ENCODE results near the gene PDE11A. TPM values are rescaled to one million over a fixed set of nuclear protein-coding genes. Genes with fewer than 3 reads are reported as not detected.

Gene PDE11A
- 0.41 TPM for polyA plus RNA-seq (2013, experiment 1 of 2)
- polyA plus RNA-seq (2013, experiment 2 of 2): 0.20 TPM

DNA sequence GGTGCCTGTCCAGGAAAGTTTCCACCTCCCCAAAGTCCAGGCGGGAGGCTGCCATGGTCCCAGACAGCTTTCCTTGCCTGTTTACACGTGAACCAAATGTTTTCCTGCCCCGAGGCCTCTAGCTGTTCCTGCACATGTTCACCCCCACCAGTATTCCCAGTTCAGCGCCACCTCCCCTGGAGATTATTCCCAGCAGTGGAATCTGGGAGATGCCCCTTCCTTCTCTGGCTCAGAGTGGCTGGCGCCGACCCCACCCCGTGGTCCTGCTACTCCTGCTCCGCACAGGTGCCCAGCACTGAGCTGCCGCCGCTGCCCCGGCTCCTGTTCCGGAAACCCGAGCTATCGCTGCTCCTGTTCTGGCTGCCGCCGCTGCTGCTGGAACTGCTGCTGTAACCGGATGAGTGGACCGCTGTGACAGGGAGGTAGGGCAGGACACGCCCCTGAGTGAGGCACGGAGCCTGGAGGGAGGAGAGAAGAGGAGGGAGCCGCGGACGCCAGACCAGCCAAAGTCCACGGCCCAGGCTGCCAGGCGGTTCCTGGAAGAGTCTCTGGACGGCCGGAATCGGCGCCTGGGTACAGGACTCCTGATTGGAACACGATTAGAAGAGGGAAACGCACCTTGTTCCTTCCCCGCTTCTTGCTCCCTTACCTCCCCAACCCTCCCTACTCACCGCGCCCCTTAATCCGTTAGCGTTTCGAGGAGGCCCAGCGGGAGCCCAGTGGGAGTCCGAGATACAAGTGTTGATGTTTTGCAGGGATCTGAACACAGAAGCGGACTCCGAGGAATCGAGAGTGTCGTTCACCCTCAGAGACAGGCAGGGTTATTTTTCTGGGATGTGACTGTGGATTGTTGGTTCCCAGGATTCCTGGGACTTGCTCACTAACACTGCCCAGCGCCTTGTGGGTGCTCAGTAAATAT lies at the start of gene PDE11A:
TSS of gene PDE11A (minus strand) at position 395 of the 919 bp plus-strand sequence. CDS start at position 55, 340 bp downstream.
- peak within 1 kb of the TSS; percentile 71 for H3K27ac ChIP-seq (ENCODE audit: low read depth, low read length, severe bottlenecking)
- no peaks in the 10 kb centered on the region for H3K9me3 ChIP-seq (ENCODE audit: control insufficient read depth, low read length)
- 8 to 12% methylated on average over 24 to 33 of the region's 44 CpGs for WGBS, 2 experiments (ENCODE audit: insufficient coverage in 2 of 2)
- peaks cover 19% of the 10 kb centered on the region for H3K4me1 ChIP-seq (ENCODE audit: control insufficient read depth, insufficient read depth, low read length, poor library complexity, severe bottlenecking)
- H3K36me3 ChIP-seq (ENCODE audit: control insufficient read depth, insufficient read depth, low read length): no peaks in the 10 kb centered on the region
- H3K4me3 ChIP-seq (ENCODE audit: extremely low read depth, insufficient read depth, low read length, poor library complexity, severe bottlenecking): peak within 1 kb of the TSS; percentile 40

GRCh38 chr2:178119179-178119922 lies 46.8 kb upstream of the PDE11A start:
- Histone ChIP-seq H3K4me1 (ENCODE audit: control insufficient read depth, insufficient read depth, low read length, poor library complexity, severe bottlenecking) (no peaks in the 10 kb centered on the region), H3K27ac (ENCODE audit: low read depth, low read length, severe bottlenecking) (no peak overlapping the region), H3K4me3 (ENCODE audit: extremely low read depth, insufficient read depth, low read length, poor library complexity, severe bottlenecking) (no peak overlapping the region), H3K9me3 (ENCODE audit: control insufficient read depth, low read length) (no peaks in the 10 kb centered on the region), H3K36me3 (ENCODE audit: control insufficient read depth, insufficient read depth, low read length) (peaks cover 24% of the 10 kb centered on the region)
- 78 to 89% methylated on average over 2 of the region's 3 CpGs for WGBS, 2 experiments (ENCODE audit: insufficient coverage in 2 of 2)

DNA sequence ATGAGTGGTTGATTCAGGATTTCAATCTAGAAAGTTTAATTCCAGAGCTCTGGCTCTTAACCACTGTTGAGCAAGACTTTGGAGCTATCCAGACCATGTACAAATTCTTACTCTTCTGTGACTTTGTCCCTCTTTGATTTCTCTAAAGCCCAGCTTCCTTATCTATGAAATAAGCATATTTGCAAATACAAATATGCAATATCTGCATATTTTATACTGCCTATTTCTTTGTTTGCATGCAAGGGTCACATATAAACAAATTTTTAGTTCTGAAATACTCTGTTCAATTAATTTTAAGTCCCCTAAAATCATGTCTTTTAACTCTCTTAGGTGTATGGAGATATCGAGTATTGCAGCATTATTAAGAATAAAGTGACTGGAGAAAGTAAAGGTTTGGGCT lies 45.1 kb upstream of the PDE11A start:
- Histone ChIP-seq H3K27ac (ENCODE audit: low read depth, low read length, severe bottlenecking) (no peak overlapping the region), H3K36me3 (ENCODE audit: control insufficient read depth, insufficient read depth, low read length) (peaks cover 15% of the 10 kb centered on the region), H3K4me1 (ENCODE audit: control insufficient read depth, insufficient read depth, low read length, poor library complexity, severe bottlenecking) (no peaks in the 10 kb centered on the region), H3K9me3 (ENCODE audit: control insufficient read depth, low read length) (no peaks in the 10 kb centered on the region), H3K4me3 (ENCODE audit: extremely low read depth, insufficient read depth, low read length, poor library complexity, severe bottlenecking) (no peak overlapping the region)
- WGBS, 2 experiments (ENCODE audit: insufficient coverage in 2 of 2): no CpG with 5 or more reads among the region's 1 CpG

DNA sequence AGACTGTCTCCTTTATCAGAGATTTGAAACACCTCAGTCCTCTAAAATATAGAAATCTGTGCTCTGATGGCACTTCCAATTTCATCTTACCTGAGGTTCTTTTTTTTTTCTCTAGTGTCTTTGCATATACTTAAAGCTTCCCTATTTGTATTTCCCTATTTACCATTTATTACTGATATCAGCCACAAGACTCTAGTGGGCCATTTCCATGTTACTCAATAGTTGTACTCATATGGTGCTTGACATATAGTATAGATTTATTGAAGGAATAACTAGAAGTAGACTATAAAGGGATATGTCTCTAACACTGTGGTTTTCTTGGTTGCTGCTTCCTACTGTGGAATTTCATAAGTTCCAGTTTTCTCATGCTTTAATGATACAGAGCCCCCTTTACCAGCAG lies 42.7 kb upstream of the PDE11A start:
- Histone ChIP-seq H3K9me3 (ENCODE audit: control insufficient read depth, low read length) (no peaks in the 10 kb centered on the region), H3K4me3 (ENCODE audit: extremely low read depth, insufficient read depth, low read length, poor library complexity, severe bottlenecking) (no peak overlapping the region), H3K27ac (ENCODE audit: low read depth, low read length, severe bottlenecking) (no peak overlapping the region)

DNA sequence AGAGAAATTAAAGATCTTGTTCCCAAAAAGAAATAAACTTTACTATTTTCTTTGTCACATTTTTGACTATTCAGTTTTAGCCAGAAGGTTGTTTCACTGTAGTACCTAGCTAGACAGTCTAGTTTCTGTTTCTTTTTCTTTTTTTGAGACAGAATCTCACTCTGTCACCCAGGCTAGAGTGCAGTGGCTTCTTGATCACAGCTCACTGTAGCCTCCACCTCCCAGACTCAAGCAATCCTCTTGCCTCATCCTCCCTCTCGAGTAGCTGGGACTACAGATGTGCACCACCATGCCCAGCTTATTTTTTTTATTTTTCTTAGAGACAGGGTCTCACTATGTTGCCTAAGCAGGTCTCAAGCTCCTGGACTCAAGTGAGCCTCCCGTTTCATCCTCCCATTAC lies 41.9 kb upstream of the PDE11A start:
- Histone ChIP-seq H3K9me3 (ENCODE audit: control insufficient read depth, low read length) (no peaks in the 10 kb centered on the region), H3K4me3 (ENCODE audit: extremely low read depth, insufficient read depth, low read length, poor library complexity, severe bottlenecking) (no peak overlapping the region), H3K27ac (ENCODE audit: low read depth, low read length, severe bottlenecking) (no peak overlapping the region), H3K36me3 (ENCODE audit: control insufficient read depth, insufficient read depth, low read length) (peaks cover 10% of the 10 kb centered on the region), H3K4me1 (ENCODE audit: control insufficient read depth, insufficient read depth, low read length, poor library complexity, severe bottlenecking) (no peaks in the 10 kb centered on the region)
- WGBS, 2 experiments (ENCODE audit: insufficient coverage in 2 of 2): 82 to 83% methylated on average over 2 of the region's 2 CpGs

More for the DNA sequence above, 42.7 kb upstream of the PDE11A start:
- no peaks in the 10 kb centered on the region for H3K4me1 ChIP-seq (ENCODE audit: control insufficient read depth, insufficient read depth, low read length, poor library complexity, severe bottlenecking)
- peaks cover 10% of the 10 kb centered on the region for H3K36me3 ChIP-seq (ENCODE audit: control insufficient read depth, insufficient read depth, low read length)

DNA sequence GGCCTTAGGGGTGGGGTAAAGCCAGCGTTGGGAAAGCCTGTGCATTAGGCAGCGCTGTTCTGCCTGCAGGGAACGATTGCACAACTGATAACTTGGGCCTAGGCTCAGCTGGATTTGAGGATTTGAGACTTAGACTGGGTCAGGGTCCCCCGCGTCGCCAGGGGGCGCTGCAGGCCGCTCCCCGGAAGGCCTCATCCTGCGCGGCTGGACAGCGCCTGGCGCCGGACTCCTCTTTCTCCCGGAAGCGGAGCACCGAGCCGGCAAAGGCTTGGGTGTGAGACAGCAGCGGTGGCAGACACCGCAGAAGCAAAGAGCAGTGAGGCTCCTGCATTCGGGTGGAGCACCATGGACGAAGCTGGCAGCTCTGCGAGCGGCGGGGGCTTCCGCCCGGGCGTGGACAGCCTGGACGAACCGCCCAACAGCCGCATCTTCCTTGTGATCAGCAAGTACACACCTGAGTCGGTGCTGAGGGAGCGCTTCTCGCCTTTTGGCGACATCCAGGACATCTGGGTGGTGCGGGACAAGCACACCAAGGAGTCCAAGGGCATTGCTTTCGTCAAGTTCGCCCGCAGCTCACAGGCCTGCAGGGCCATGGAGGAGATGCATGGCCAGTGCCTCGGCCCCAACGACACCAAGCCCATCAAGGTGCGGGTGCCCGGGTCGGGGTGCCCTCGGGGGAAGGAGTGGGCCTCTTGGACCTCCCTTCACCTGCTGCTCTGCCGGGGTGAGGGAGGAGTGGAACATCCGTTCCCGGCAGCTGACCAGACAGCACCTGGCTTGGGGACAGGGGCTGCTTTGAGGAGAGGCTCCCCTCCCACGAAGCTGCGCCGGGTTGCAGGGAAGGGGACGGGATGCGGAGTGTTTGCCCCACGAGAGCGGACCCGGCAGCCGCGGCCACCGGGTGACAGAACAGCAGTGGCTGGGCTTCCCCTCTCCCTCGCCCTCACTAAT lies 39.9 kb upstream of the PDE11A start, which contains the start of gene RBM45:
TSS of gene RBM45 (plus strand) at position 236 of the 951 bp plus-strand sequence. CDS start at position 346, 110 bp downstream.
- Histone ChIP-seq H3K9me3 (ENCODE audit: control insufficient read depth, low read length) (no peaks in the 10 kb centered on the region), H3K4me1 (ENCODE audit: control insufficient read depth, insufficient read depth, low read length, poor library complexity, severe bottlenecking) (no peaks in the 10 kb centered on the region), H3K36me3 (ENCODE audit: control insufficient read depth, insufficient read depth, low read length) (peaks cover under 1% of the 10 kb centered on the region), H3K27ac (ENCODE audit: low read depth, low read length, severe bottlenecking) (peak within 1 kb of the TSS; percentile 29), H3K4me3 (ENCODE audit: extremely low read depth, insufficient read depth, low read length, poor library complexity, severe bottlenecking) (peak within 1 kb of the TSS; percentile 89)
- WGBS, 2 experiments (ENCODE audit: insufficient coverage in 2 of 2): 1 to 2% methylated on average over 51 to 59 of the region's 60 CpGs

GRCh38 chr2:178111743-178112142 lies 39.2 kb upstream of the PDE11A start:
- no peak overlapping the region for H3K27ac ChIP-seq (ENCODE audit: low read depth, low read length, severe bottlenecking)
- H3K9me3 ChIP-seq (ENCODE audit: control insufficient read depth, low read length): no peaks in the 10 kb centered on the region
- 88% methylated on average over 1 of the region's 1 CpG; no CpG with 5 or more reads in 1 of the 2 experiments for WGBS, 2 experiments (ENCODE audit: insufficient coverage in 2 of 2)
- H3K36me3 ChIP-seq (ENCODE audit: control insufficient read depth, insufficient read depth, low read length): no peaks in the 10 kb centered on the region
- no peak overlapping the region for H3K4me3 ChIP-seq (ENCODE audit: extremely low read depth, insufficient read depth, low read length, poor library complexity, severe bottlenecking)
- no peaks in the 10 kb centered on the region for H3K4me1 ChIP-seq (ENCODE audit: control insufficient read depth, insufficient read depth, low read length, poor library complexity, severe bottlenecking)

DNA sequence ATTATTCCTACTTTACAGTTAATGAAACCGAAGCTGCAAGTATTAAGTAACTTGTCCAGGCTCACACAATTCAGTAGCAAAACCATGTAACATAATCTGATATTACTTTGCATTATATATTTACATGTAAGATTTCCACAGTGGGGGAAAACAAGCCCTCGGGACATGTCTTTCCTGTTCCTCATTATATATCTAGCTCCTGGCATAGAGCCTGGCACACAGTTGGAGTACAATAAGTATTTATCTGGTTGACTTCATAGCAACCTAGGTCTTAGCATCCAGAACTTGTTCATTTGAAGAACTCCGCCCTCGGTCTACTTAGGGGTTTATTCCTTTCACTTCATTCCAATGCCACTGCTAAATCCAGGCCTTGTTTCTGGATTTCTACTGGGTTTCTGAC lies 38.1 kb upstream of the PDE11A start:
- H3K36me3 ChIP-seq (ENCODE audit: control insufficient read depth, insufficient read depth, low read length): no peaks in the 10 kb centered on the region
- H3K4me1 ChIP-seq (ENCODE audit: control insufficient read depth, insufficient read depth, low read length, poor library complexity, severe bottlenecking): no peaks in the 10 kb centered on the region
- no peak overlapping the region for H3K4me3 ChIP-seq (ENCODE audit: extremely low read depth, insufficient read depth, low read length, poor library complexity, severe bottlenecking)
- no peaks in the 10 kb centered on the region for H3K9me3 ChIP-seq (ENCODE audit: control insufficient read depth, low read length)
- no peak overlapping the region for H3K27ac ChIP-seq (ENCODE audit: low read depth, low read length, severe bottlenecking)
- WGBS, 2 experiments (ENCODE audit: insufficient coverage in 2 of 2): 94 to 100% methylated on average over 2 of the region's 4 CpGs

- WGBS, 2 experiments (ENCODE audit: insufficient coverage in 2 of 2): no CpG with 5 or more reads among the region's 1 CpG
- H3K36me3 ChIP-seq (ENCODE audit: control insufficient read depth, insufficient read depth, low read length): no peaks in the 10 kb centered on the region
Measured at GRCh38 chr2:178109813-178110212, 37.2 kb upstream of the PDE11A start.

DNA sequence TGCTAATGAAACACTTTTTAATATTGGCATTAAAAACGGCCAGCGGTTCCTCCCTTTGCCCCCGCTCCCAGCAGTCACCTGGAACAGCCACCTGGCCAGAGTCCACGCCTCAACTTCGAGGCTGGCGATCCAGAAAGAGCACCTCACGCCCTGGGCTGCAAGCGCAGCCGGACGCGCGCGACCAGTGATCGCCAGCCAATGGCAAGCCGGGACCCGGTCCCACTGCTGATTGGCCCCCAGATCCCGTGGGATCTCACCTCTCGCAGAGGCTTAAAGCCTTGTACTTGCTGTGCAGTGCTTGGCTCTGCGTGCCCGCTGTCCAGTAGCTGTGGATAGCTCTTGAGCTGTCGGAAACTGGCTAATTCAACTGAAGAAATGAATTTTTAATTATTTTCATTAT lies 35.6 kb upstream of the PDE11A start:
- Histone ChIP-seq H3K36me3 (ENCODE audit: control insufficient read depth, insufficient read depth, low read length) (no peaks in the 10 kb centered on the region), H3K27ac (ENCODE audit: low read depth, low read length, severe bottlenecking) (no peak overlapping the region), H3K4me1 (ENCODE audit: control insufficient read depth, insufficient read depth, low read length, poor library complexity, severe bottlenecking) (no peaks in the 10 kb centered on the region), H3K9me3 (ENCODE audit: control insufficient read depth, low read length) (no peaks in the 10 kb centered on the region), H3K4me3 (ENCODE audit: extremely low read depth, insufficient read depth, low read length, poor library complexity, severe bottlenecking) (no peak overlapping the region)
- WGBS, 2 experiments (ENCODE audit: insufficient coverage in 2 of 2): 85 to 91% methylated on average over 12 to 18 of the region's 21 CpGs

More at GRCh38 chr2:178109813-178110212, 37.2 kb upstream of the PDE11A start:
- Histone ChIP-seq H3K27ac (ENCODE audit: low read depth, low read length, severe bottlenecking) (no peak overlapping the region), H3K4me1 (ENCODE audit: control insufficient read depth, insufficient read depth, low read length, poor library complexity, severe bottlenecking) (no peaks in the 10 kb centered on the region), H3K4me3 (ENCODE audit: extremely low read depth, insufficient read depth, low read length, poor library complexity, severe bottlenecking) (no peak overlapping the region), H3K9me3 (ENCODE audit: control insufficient read depth, low read length) (no peaks in the 10 kb centered on the region)

All from mesodermal cell (in vitro differentiated cells).